Liver (tissue), 9 donors: ENCODE results near the gene C3orf49. TPM values are rescaled to one million over a fixed set of nuclear protein-coding genes. Genes with fewer than 3 reads are reported as not detected.

ENCODE experiments used
- DNase-seq: peaks from one replicate; pipeline ENCODE4 v3.0.0-alpha.2; 2017; ENCODE audit warnings: low spot score
- H3K27ac ChIP-seq, 2 donors: one replicate each; pipeline ENCODE4 v1.7.0; 2013; ENCODE audit warnings: inconsistent platforms in 2 of 2, low read length in 2 of 2, control low read depth in 1 of 2, low read depth in 1 of 2, mild to moderate bottlenecking in 1 of 2
- H3K27me3 ChIP-seq, 4 donors: one replicate each; pipeline versions ENCODE4 v1.6.1 to v1.7.0; 2013; ENCODE audit warnings: low read length in 3 of 4, inconsistent platforms in 1 of 4, mild to moderate bottlenecking in 1 of 4, moderate library complexity in 1 of 4; ENCODE audit not compliant: control insufficient read depth in 4 of 4, insufficient read depth in 4 of 4
- H3K36me3 ChIP-seq, 4 donors: one replicate each; pipeline versions ENCODE4 v1.6.1 to v1.7.0; 2013; ENCODE audit warnings: low read length in 3 of 4, mild to moderate bottlenecking in 3 of 4, low read depth in 1 of 4, moderate library complexity in 1 of 4; ENCODE audit not compliant: control insufficient read depth in 4 of 4, insufficient read depth in 3 of 4
- H3K4me1 ChIP-seq, 4 donors: one replicate each; pipeline versions ENCODE4 v1.6.1 to v1.7.0; 2013; ENCODE audit warnings: low read length in 3 of 4, mild to moderate bottlenecking in 3 of 4, moderate library complexity in 1 of 4; ENCODE audit not compliant: control insufficient read depth in 4 of 4, insufficient read depth in 4 of 4
- H3K4me3 ChIP-seq, 3 donors: one replicate each; pipeline versions ENCODE4 v1.6.1 to v1.7.0; 2013; ENCODE audit warnings: low read length in 3 of 3, control low read depth in 1 of 3, low read depth in 1 of 3, mild to moderate bottlenecking in 1 of 3
- H3K9ac ChIP-seq, 2 donors: one replicate each; pipeline ENCODE4 v1.7.0; 2013; ENCODE audit warnings: low read length in 2 of 2, mild to moderate bottlenecking in 2 of 2, moderate library complexity in 2 of 2, control low read depth in 1 of 2, low read depth in 1 of 2
- H3K9me3 ChIP-seq, 4 donors: one replicate each; pipeline versions ENCODE4 v1.6.1 to v1.7.0; 2013; ENCODE audit warnings: low read length in 3 of 4; ENCODE audit not compliant: control insufficient read depth in 4 of 4
- EGR1 ChIP-seq, 2 donors: IDR thresholded peaks; 2 replicates each; pipeline ENCODE4 v1.6.1; 2016 to 2018; ENCODE audit warnings: antibody characterized with exemption in 2 of 2, low read depth in 2 of 2
- FOXA1 ChIP-seq: IDR thresholded peaks from 2 replicates; pipeline ENCODE4 v1.6.1; 2016; ENCODE audit warnings: antibody characterized with exemption
- FOXA2 ChIP-seq: IDR thresholded peaks from 2 replicates; pipeline ENCODE4 v1.6.1; 2016; ENCODE audit warnings: antibody characterized with exemption
- GABPA ChIP-seq, 2 donors: IDR thresholded peaks in 1 of 2; conservative IDR thresholded peaks in 1 of 2; 2 replicates each; pipeline ENCODE4 v1.6.1; 2016; ENCODE audit warnings: antibody characterized with exemption in 2 of 2, mild to moderate bottlenecking in 1 of 2, moderate library complexity in 1 of 2
- HNF4A ChIP-seq, 2 donors: conservative IDR thresholded peaks; 2 replicates each; pipeline ENCODE4 v1.6.1; 2016; ENCODE audit warnings: antibody characterized with exemption in 2 of 2, mild to moderate bottlenecking in 2 of 2
- HNF4G ChIP-seq: IDR thresholded peaks from 2 replicates; pipeline ENCODE4 v1.6.1; 2016; ENCODE audit warnings: antibody characterized with exemption
- JUND ChIP-seq, 2 donors: IDR thresholded peaks; 2 replicates each; pipeline ENCODE4 v1.6.1; 2016; ENCODE audit warnings: antibody characterized with exemption in 2 of 2
- NR2F2 ChIP-seq: IDR thresholded peaks from 2 replicates; pipeline ENCODE4 v1.6.1; 2016; ENCODE audit warnings: antibody characterized with exemption
- RAD21 ChIP-seq, 2 donors: IDR thresholded peaks; 2 replicates each; pipeline ENCODE4 v1.6.1; 2016; ENCODE audit warnings: antibody characterized with exemption in 2 of 2, mild to moderate bottlenecking in 2 of 2
- RXRA ChIP-seq, 2 donors: IDR thresholded peaks; 2 replicates each; pipeline ENCODE4 v1.6.1; 2017 to 2018; ENCODE audit warnings: antibody characterized with exemption in 2 of 2, mild to moderate bottlenecking in 1 of 2
- SP1 ChIP-seq: IDR thresholded peaks from 2 replicates; pipeline ENCODE4 v1.6.1; 2018; ENCODE audit warnings: antibody characterized with exemption, mild to moderate bottlenecking
- YY1 ChIP-seq: IDR thresholded peaks from 2 replicates; pipeline ENCODE4 v1.6.1; 2016; ENCODE audit warnings: antibody characterized with exemption, mild to moderate bottlenecking
- WGBS: extraction: QIAGEN DNeasy Blood & Tissue Kit; methylation state at CpG from one replicate; pipeline ENCODE4 v1.1.7; 2013; 5-methylcytosine and 5-hydroxymethylcytosine counted together
- polyA plus RNA-seq, 2 donors: library from polyadenylated mRNA; stranded (reverse) in 1 of 2; unstranded in 1 of 2; fragments of 200-250 nt in 1 of 2; fragments of >200 nt in 1 of 2; fragmentation: Nextera tagmentation in 1 of 2; extraction: Ambion mirVana in 1 of 2; gene quantifications; one replicate each; pipeline versions ENCODE4 v1.2.1 to v1.2.3, GENCODE V29; 2013 to 2015
- total RNA-seq, 2 donors: library from RNA; depleted of rRNA; stranded (reverse); fragments of >200 nt; gene quantifications; one replicate each; pipeline ENCODE4 v1.2.3, GENCODE V29; 2014
- TF ChIP-seq, protein P1 (sequence below): fragments of 150-350 bp; IDR thresholded peaks from 2 replicates; pipeline ENCODE4 v1.5.1; 2017; ENCODE audit warnings: improper control_type of control experiment, low read depth, low read length; ENCODE audit not compliant: missing input control
- TF ChIP-seq, protein P2 (sequence below): IDR thresholded peaks from 2 replicates; pipeline ENCODE4 v1.6.1; 2016; ENCODE audit warnings: antibody characterized with exemption
- TF ChIP-seq, protein P3 (sequence below): IDR thresholded peaks from 2 replicates; pipeline ENCODE4 v1.6.1; 2016; ENCODE audit warnings: antibody characterized with exemption
- donor health status: healthy.
- donor health status: healthy.
- donor health status: healthy.
- donor health status: healthy.
- donor health status: healthy.

The C3orf49 gene
- total and polyA plus RNA-seq, 4 donors = 0.13 TPM; not detected in 3

DNA sequence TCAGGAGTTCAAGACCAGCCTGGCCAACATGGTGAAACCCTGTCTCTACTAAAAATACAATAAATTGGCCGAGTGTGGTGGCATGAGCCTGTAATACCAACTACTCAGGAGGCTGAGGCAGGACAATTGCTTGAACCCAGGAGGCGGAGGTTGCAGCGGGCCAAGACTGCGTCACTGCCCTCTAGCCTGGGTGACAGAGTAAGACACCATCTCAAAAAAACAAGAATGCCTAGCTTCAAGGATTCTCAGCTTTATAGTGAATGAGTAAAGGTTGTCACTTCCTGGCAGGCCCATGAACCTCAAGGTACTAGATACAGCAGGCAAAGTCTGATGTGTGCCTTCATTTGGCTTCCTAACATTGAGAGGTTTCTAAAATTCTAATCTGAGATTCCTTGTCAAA is 30.1 kb downstream of the C3orf49 start:
- H3K9ac ChIP-seq = no peak overlapping the region
- H3K4me3 ChIP-seq = no peak overlapping the region
- DNase-seq = no peak
- no peaks in the 10 kb centered on the region for H3K9me3 ChIP-seq
- H3K36me3 ChIP-seq = no peaks in the 10 kb centered on the region
- no peaks in the 10 kb centered on the region for H3K4me1 ChIP-seq
- H3K27me3 ChIP-seq = no peaks in the 10 kb centered on the region
- no peak overlapping the region for H3K27ac ChIP-seq
- TF ChIP-seq HNF4G (no peak), YY1 (no peak), GABPA (IDR thresholded peaks at IDR 0.05 in 1 of 2, conservative IDR thresholded peaks at IDR 0.05 in 1 of 2) (no peak), RXRA (IDR thresholded peaks at IDR 0.05) (no peak), RAD21 (IDR thresholded peaks at IDR 0.05) (no peak), HNF4A (conservative IDR thresholded peaks at IDR 0.05) (no peak), SP1 (no peak), FOXA2 (no peak), JUND (IDR thresholded peaks at IDR 0.05) (no peak), NR2F2 (no peak), EGR1 (IDR thresholded peaks at IDR 0.05; ENCODE audit: low read depth in 2 of 2) (no peak), FOXA1 (no peak)
- TF ChIP-seq, protein P1, sequence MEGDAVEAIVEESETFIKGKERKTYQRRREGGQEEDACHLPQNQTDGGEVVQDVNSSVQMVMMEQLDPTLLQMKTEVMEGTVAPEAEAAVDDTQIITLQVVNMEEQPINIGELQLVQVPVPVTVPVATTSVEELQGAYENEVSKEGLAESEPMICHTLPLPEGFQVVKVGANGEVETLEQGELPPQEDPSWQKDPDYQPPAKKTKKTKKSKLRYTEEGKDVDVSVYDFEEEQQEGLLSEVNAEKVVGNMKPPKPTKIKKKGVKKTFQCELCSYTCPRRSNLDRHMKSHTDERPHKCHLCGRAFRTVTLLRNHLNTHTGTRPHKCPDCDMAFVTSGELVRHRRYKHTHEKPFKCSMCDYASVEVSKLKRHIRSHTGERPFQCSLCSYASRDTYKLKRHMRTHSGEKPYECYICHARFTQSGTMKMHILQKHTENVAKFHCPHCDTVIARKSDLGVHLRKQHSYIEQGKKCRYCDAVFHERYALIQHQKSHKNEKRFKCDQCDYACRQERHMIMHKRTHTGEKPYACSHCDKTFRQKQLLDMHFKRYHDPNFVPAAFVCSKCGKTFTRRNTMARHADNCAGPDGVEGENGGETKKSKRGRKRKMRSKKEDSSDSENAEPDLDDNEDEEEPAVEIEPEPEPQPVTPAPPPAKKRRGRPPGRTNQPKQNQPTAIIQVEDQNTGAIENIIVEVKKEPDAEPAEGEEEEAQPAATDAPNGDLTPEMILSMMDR = no peak
- TF ChIP-seq, protein P2, sequence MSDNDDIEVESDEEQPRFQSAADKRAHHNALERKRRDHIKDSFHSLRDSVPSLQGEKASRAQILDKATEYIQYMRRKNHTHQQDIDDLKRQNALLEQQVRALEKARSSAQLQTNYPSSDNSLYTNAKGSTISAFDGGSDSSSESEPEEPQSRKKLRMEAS = no peak
- TF ChIP-seq, protein P3, sequence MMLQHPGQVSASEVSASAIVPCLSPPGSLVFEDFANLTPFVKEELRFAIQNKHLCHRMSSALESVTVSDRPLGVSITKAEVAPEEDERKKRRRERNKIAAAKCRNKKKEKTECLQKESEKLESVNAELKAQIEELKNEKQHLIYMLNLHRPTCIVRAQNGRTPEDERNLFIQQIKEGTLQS = no peak
- 96% methylated on average over 4 of the region's 4 CpGs for WGBS

DNA sequence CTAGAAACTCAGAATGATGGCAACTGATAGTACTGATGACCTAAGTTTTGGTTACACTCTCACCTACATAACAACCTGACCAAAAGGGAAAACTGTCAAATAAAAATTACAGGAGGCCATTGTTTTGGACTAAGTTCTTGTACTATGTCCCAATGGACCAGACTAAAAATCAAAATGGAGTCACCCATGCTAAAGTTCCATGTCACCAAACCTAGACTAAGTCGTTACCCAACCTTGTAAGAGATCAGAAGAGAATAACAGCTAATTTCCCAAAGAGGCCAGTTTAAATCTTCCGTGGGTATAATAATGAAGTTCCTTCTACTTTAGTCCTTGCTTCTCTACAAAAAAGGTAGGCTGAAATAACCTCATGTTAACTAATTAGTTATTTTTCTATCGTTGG is 32.2 kb downstream of the C3orf49 start:
- H3K27ac ChIP-seq = no peak overlapping the region
- H3K9me3 ChIP-seq = no peaks in the 10 kb centered on the region
- H3K4me1 ChIP-seq = peaks cover 0 to 5% (median 2%) of the 10 kb centered on the region in 4 donors
- no peak overlapping the region for H3K4me3 ChIP-seq
- H3K36me3 ChIP-seq = no peaks in the 10 kb centered on the region
- no peak for DNase-seq
- no peak for TF ChIP-seq RAD21 (IDR thresholded peaks at IDR 0.05)
- H3K9ac ChIP-seq = no peak overlapping the region
- H3K27me3 ChIP-seq = no peaks in the 10 kb centered on the region
- 96% methylated on average over 3 of the region's 3 CpGs for WGBS

DNA sequence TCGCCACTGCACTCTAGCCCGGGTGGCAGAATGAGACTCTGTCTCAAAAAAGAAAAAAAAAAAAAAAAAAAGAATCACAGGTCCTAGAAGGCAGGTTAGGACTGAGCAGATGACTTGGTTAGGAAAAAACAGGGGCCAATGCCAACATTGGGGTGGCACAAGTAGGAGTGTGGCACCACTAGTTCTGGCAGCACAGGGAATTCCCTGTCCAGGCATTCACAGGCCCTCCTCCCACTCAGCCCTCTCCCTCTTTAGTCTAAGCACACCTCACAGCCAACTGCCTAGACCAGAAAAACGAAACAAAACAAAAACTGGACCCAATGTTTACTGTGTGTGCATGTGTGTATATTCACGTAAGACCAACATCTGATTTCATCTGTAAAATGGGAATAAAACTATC is 34.0 kb downstream of the C3orf49 start:
- TF ChIP-seq FOXA1 (no peak), YY1 (no peak), EGR1 (IDR thresholded peaks at IDR 0.05; ENCODE audit: low read depth in 2 of 2) (no peak)
- Histone ChIP-seq H3K9ac (no peak overlapping the region), H3K27me3 (no peaks in the 10 kb centered on the region), H3K4me3 (no peak overlapping the region), H3K36me3 (no peaks in the 10 kb centered on the region), H3K4me1 (peaks cover 0 to 5% (median 2%) of the 10 kb centered on the region in 4 donors), H3K27ac (no peak overlapping the region), H3K9me3 (no peaks in the 10 kb centered on the region)
- no peak for DNase-seq
- 96% methylated on average over 4 of the region's 4 CpGs for WGBS
